ENCODE results near the gene RNF32. TPM values are rescaled to one million over a fixed set of nuclear protein-coding genes. Genes with fewer than 3 reads are reported as not detected.

RNF32 gene
- total and polyA plus RNA-seq, 2 donors = 1.2 to 3.1 TPM

GRCh38 chr7:156725936-156726335, 85.4 kb downstream of the RNF32 start:
- DNase-seq (ENCODE audit: low read depth in 6 of 9, low spot score in 9 of 9) = no peak
- no peaks in the 10 kb centered on the region for H3K4me1 ChIP-seq (ENCODE audit: control insufficient read depth in 2 of 2, insufficient read depth in 2 of 2, low read length in 2 of 2)
- H3K27ac ChIP-seq (ENCODE audit: low read depth in 1 of 2, low read length in 1 of 2) = no peak overlapping the region

More at GRCh38 chr7:156725936-156726335, 85.4 kb downstream of the RNF32 start:
- Histone ChIP-seq H3K27me3 (ENCODE audit: control insufficient read depth in 2 of 2, insufficient read depth in 1 of 2, low read length in 1 of 2) (no peaks in the 10 kb centered on the region), H3K9me3 (ENCODE audit: control insufficient read depth in 2 of 2, insufficient read depth in 1 of 2, low read length in 1 of 2) (no peaks in the 10 kb centered on the region), H3K4me3 (ENCODE audit: low read length in 2 of 2) (no peak overlapping the region), H3K36me3 (ENCODE audit: control insufficient read depth in 2 of 2, insufficient read depth in 2 of 2, low read length in 1 of 2) (peaks cover 0 to 3% of the 10 kb centered on the region in 2 donors)
